Duodenal mucosa (tissue), 2 donors: ENCODE measurements around the gene CASTOR2.
"Not testable (repeated sequence)": the region's sequence is repeated elsewhere in the genome, so short reads cannot be mapped to it uniquely, and the experiment has no call there.

Source experiments
- H3K27ac ChIP-seq: one replicate; pipeline ENCODE4 v1.7.0; 2013; ENCODE audit warnings: low read depth, low read length
- H3K27me3 ChIP-seq, 2 donors: one replicate each; pipeline ENCODE4 v1.7.0; 2013; ENCODE audit warnings: low read length in 2 of 2, control low read depth in 1 of 2; ENCODE audit not compliant: insufficient read depth in 2 of 2, control insufficient read depth in 1 of 2
- H3K36me3 ChIP-seq, 2 donors: one replicate each; pipeline ENCODE4 v1.7.0; 2013; ENCODE audit warnings: low read length in 2 of 2, control low read depth in 1 of 2; ENCODE audit not compliant: insufficient read depth in 2 of 2, control insufficient read depth in 1 of 2
- H3K4me1 ChIP-seq, 2 donors: one replicate each; pipeline ENCODE4 v1.7.0; 2013; ENCODE audit warnings: low read length in 2 of 2, control low read depth in 1 of 2; ENCODE audit not compliant: insufficient read depth in 2 of 2, control insufficient read depth in 1 of 2
- H3K4me3 ChIP-seq, 2 donors: one replicate each; pipeline ENCODE4 v1.7.0; 2013; ENCODE audit warnings: low read length in 2 of 2, low read depth in 1 of 2
- H3K9ac ChIP-seq, 2 donors: one replicate each; pipeline ENCODE4 v1.7.0; 2013; ENCODE audit warnings: low read length in 2 of 2, low read depth in 1 of 2
- H3K9me3 ChIP-seq, 2 donors: one replicate each; pipeline ENCODE4 v1.7.0; 2013; ENCODE audit warnings: low read length in 2 of 2, control low read depth in 1 of 2; ENCODE audit not compliant: control insufficient read depth in 1 of 2

CASTOR2 gene

DNA sequence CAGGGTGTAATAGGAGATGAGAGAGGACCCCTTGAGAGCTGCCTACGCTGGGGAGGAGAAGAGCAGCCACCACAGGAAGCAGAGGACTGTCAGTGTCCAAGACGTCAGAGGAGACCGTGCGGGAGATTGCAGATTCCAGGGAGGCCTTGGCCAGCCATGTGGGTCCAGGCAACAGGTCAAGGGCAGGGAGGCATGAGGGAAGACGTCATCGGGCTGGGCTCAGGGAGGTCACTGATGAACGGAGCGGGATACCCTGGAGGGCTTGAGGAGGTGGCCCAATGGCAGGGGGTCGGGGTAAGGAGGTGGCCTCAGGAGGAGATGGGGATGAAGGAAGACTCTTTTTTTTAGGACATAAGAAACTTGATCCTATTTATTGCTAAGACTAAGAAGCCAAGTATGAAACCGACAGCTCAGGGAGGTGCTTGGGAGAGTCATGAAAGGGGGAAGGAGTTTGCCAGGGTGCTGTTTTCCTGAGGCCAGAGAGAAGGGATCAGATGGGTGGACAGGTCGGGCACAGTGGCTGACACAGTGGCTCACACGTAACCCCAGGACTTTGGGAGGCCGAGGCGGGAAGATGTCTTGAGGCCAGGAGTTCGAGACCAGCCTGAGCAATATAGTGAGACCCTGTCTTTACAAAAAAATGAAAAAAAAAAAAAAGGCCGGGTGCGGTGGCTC is 30.5 kb downstream of the CASTOR2 start:
- not testable (repeated sequence) for H3K27me3 ChIP-seq, H3K36me3 ChIP-seq, H3K27ac ChIP-seq, H3K4me1 ChIP-seq, H3K9me3 ChIP-seq, H3K9ac ChIP-seq, H3K4me3 ChIP-seq

DNA sequence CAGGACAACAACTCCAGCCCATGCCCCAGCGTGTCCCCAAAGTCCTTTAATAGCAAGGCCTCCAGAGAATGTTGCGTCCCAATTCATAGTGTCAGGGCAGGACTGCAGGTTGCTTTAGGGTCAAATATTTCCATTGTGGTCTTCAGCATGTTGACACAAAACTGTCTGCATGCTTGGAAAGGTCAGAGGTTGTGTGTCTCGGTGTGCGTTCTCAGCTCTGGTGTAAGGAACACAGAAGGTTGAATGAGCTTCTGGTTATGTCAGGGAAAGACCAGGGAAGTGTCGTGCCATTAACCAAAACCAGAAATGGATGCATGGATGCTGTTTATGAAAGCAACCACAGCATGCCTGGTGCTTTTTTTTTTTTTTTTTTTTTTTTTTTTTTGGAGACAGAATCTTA is 31.9 kb downstream of the CASTOR2 start:
- not testable (repeated sequence) for H3K27ac ChIP-seq, H3K4me3 ChIP-seq, H3K4me1 ChIP-seq, H3K9ac ChIP-seq, H3K27me3 ChIP-seq, H3K36me3 ChIP-seq, H3K9me3 ChIP-seq

DNA sequence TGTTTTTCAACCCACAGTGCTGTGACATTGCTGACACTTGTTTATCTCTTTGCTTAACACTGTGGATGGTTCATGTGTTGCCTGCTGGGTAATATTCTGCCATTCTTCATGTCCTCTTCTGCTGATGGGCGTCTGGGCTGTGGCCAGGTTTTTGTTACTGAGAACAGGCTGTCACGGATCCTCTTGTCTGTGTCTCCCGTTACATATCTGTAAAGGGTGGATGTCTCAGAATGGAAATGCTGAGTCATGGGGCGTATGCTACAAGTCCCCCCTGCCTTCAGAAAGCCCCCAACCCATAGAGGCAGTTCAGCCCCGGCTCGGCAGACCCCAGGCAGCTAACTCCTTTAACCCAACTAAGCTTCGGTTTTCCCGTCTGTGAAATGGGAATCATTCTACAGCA is 33.3 kb downstream of the CASTOR2 start:
- not testable (repeated sequence) for H3K27ac ChIP-seq, H3K36me3 ChIP-seq, H3K9ac ChIP-seq, H3K9me3 ChIP-seq, H3K4me3 ChIP-seq, H3K27me3 ChIP-seq, H3K4me1 ChIP-seq

DNA sequence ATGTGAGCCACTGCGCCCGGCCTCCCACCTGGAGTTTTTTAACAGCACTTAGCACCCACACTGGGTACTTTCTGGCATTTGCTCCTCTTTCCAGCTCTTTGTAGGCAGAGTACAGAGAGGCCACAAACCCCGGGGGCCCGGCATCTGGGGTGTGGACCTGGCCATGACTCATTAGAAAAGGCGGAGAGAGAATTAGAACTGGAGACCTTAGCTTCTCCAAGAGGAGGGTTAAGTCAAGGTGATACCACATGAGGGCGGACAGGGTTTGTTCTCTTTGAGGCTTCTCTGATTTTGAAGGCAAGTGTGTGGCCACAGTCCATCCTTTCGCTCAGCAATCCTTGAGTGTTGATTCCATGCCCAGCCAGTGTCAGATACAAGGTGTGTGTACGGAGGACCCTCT is 36.9 kb downstream of the CASTOR2 start:
- not testable (repeated sequence) for H3K27me3 ChIP-seq, H3K27ac ChIP-seq, H3K4me1 ChIP-seq, H3K9me3 ChIP-seq, H3K9ac ChIP-seq, H3K36me3 ChIP-seq, H3K4me3 ChIP-seq

DNA sequence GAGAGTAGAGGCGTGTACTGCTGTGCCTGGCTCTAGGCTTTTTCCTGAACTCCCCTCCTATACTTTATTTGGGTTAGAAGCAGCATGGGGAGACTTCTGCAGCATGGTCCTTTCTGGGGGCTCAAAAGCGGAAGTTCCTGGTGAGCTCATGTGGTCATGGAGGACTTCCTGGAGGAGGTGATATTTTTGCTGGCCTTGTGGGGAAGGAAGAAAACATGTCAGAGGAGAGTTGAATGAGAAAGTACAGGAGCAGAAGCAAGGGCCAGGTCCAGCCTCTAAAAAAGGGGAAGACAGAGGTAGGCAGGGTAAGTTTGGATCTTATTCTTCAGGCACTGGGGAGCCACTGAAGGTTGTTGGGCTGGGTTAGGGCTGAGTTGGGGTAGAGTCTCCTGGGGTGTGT is 45.5 kb downstream of the CASTOR2 start:
- Histone ChIP-seq H3K4me1 (no peaks in the 10 kb centered on the region), H3K27ac (no peak overlapping the region), H3K9me3 (no peaks in the 10 kb centered on the region), H3K27me3 (no peaks in the 10 kb centered on the region), H3K9ac (no peak overlapping the region), H3K4me3 (no peak overlapping the region), H3K36me3 (no peaks in the 10 kb centered on the region)

DNA sequence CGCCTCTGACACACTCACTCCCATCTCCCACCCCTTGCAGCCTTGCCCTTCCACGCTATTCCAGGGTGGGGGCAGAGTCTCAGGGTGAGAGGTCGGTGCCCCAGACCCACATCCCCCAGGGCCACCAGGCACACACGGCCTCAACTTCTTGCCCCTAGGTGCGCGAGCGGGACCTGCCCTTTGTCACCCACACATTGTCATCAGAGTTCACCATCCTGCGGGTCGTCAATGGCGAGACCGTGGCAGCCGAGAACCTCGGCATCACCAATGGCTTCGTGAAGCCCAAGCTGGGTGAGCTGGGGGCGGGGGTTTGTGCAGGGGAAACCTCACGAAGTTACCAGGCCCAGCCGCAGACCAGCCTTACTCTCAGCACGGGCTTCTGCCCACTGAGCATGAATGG is 53.3 kb downstream of the CASTOR2 start:
- no peak overlapping the region for H3K4me3 ChIP-seq
- H3K27ac ChIP-seq = no peak overlapping the region
- no peak overlapping the region for H3K9ac ChIP-seq
- H3K36me3 ChIP-seq = peaks cover 0 to 22% of the 10 kb centered on the region in 2 donors
- H3K9me3 ChIP-seq = no peaks in the 10 kb centered on the region
- H3K27me3 ChIP-seq = no peaks in the 10 kb centered on the region
- no peaks in the 10 kb centered on the region for H3K4me1 ChIP-seq

DNA sequence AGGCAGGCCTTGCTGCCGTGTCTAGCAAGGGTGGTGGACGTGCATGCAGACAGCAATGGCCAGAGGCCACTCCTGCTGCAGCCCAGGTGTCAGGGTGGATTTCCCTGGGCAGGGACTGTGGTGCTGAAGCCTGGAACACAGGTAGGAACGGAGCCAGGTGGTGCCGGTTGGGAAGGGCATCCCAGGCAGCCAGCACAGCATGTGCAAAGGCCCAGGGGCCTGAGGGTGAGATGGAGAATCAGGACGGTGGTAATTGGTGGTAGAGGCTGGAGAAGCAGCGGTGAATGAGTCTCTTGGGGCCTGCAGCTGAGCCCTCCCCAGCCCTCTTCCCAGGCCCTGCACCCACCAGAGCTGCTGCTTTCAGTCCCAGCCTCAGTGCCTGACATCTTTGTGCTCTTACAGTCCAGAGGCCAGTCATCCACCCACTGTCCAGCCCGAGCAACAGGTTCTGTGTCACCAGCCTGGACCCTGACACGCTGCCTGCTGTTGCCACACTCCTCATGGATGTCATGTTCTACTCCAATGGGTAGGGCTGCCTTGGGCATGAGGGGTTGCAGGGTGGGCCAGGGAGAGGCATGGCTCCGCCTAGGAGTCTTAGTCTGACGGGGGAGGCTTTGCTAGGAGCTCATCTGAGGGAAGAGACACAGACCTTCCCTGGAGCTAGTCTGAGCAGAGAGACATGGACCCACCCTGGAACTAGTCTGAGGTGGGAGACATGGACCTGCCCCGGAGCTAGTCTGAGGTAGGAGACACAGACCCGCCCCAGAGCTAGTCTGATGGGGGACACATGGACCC is 54.3 kb downstream of the CASTOR2 start:
- Histone ChIP-seq H3K4me3 (no peak overlapping the region), H3K9ac (no peak overlapping the region), H3K36me3 (peaks cover 0 to 22% of the 10 kb centered on the region in 2 donors), H3K9me3 (no peaks in the 10 kb centered on the region), H3K4me1 (no peaks in the 10 kb centered on the region), H3K27me3 (no peaks in the 10 kb centered on the region), H3K27ac (no peak overlapping the region)

DNA sequence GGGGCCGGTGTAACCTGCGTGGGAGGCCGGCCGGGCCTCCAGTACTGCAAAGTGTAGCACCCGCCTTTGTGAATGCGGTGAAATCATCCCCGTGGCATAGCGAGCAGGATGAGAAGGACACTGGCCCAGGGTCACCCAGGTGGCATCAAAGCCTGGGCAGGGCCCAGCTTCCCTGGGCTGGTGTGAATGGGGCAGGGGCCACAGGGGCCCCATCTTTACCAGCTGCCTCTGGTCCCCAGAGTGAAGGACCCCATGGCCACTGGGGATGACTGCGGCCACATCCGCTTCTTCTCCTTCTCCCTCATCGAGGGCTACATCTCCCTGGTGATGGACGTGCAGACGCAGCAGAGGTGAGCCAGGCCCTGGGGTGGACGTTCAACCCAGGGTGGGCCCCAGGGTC is 55.3 kb downstream of the CASTOR2 start:
- no peaks in the 10 kb centered on the region for H3K9me3 ChIP-seq
- H3K4me3 ChIP-seq = no peak overlapping the region
- H3K27me3 ChIP-seq = no peaks in the 10 kb centered on the region
- peaks cover 0 to 22% of the 10 kb centered on the region in 2 donors for H3K36me3 ChIP-seq
- H3K27ac ChIP-seq = no peak overlapping the region
- H3K4me1 ChIP-seq = no peaks in the 10 kb centered on the region
- H3K9ac ChIP-seq = no peak overlapping the region

DNA sequence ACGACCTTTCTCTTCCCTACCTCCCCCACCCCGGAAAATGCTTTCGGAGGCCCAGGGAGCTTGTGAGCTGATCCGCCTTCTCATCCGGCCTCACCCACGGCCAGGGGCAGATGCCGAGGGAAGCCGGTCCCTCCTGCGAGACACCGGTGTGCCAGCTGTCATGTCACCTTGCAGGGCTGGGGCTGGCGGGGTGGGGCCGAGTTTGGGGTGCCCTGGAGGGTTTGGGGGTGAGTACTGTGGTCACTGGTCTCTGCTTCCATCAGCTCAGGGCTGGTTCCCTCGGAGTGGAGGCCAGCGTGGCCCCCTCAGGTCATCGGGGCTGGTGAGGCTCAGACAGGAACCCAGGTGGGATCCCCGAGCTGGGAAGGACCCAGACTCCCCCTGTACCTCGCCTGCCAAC is 60.4 kb downstream of the CASTOR2 start:
- H3K4me1 ChIP-seq = no peaks in the 10 kb centered on the region
- no peaks in the 10 kb centered on the region for H3K9me3 ChIP-seq
- H3K27ac ChIP-seq = no peak overlapping the region
- no peaks in the 10 kb centered on the region for H3K27me3 ChIP-seq
- H3K36me3 ChIP-seq = peaks cover 0 to 3% of the 10 kb centered on the region in 2 donors
- no peak overlapping the region for H3K9ac ChIP-seq
- no peak overlapping the region for H3K4me3 ChIP-seq

DNA sequence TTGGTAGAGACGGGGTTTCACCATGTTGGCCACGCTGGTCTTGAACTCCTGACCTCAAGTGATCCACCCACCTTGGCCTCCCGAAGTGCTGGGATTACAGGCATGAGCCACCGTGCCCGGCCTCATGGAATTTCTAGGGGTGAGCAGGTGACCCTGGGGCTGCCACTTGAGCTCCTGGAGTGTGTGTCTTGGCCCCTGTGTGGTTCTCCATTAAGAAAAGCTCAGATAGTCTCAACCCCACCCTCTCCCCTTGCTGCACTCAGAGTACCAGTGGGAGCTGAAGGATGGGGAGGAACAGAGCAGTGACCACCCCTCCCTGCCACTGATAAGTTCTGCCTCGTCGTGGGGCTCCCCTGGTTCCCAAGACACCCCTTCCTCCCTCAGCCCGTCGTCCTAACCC is 63.8 kb downstream of the CASTOR2 start:
- H3K4me1 ChIP-seq = no peaks in the 10 kb centered on the region
- no peaks in the 10 kb centered on the region for H3K9me3 ChIP-seq
- no peak overlapping the region for H3K4me3 ChIP-seq
- peaks cover 3 to 4% of the 10 kb centered on the region in 2 donors for H3K36me3 ChIP-seq
- no peaks in the 10 kb centered on the region for H3K27me3 ChIP-seq
- no peak overlapping the region for H3K9ac ChIP-seq
- no peak overlapping the region for H3K27ac ChIP-seq
